Stimulated activated CD8-positive, alpha-beta memory T cell treated with anti-CD3 and anti-CD28 coated beads, Interleukin-15, amount 100 ng/mL, for 4 hours (primary cell): ENCODE results near the gene VPS26C.

Source experiments
- DNase-seq, 2 donors: peaks; one replicate each; pipeline ENCODE4 v3.0.0-alpha.2; 2020; ENCODE audit warnings: low read depth in 2 of 2

Gene VPS26C

GRCh38 chr21:37202221-37203110 is 64.7 kb downstream of the VPS26C start:
- DNase-seq = no peak

GRCh38 chr21:37200641-37201480 is 66.3 kb downstream of the VPS26C start:
- no peak for DNase-seq

GRCh38 chr21:37199057-37199924 is 67.8 kb downstream of the VPS26C start:
- DNase-seq = no peak

GRCh38 chr21:37197746-37198145 is 69.4 kb downstream of the VPS26C start:
- no peak for DNase-seq

GRCh38 chr21:37196847-37197246 is 70.3 kb downstream of the VPS26C start:
- no peak for DNase-seq

GRCh38 chr21:37195610-37196009 is 71.5 kb downstream of the VPS26C start:
- no peak for DNase-seq

- DNase-seq = no peak
Measured at GRCh38 chr21:37195059-37195458, 72.1 kb downstream of the VPS26C start.

GRCh38 chr21:37193676-37194075 is 73.5 kb downstream of the VPS26C start:
- no peak for DNase-seq

- no peak for DNase-seq
Measured at GRCh38 chr21:37193006-37193405, 74.1 kb downstream of the VPS26C start.

GRCh38 chr21:37192019-37192418 is 75.1 kb downstream of the VPS26C start:
- no peak for DNase-seq

- DNase-seq = no peak
Measured at GRCh38 chr21:37188825-37189224, 78.3 kb downstream of the VPS26C start.

GRCh38 chr21:37186983-37187382 is 80.2 kb downstream of the VPS26C start:
- DNase-seq = no peak

GRCh38 chr21:37184784-37185593 is 82.1 kb downstream of the VPS26C start:
- no peak for DNase-seq

- no peak for DNase-seq
Measured at GRCh38 chr21:37183749-37184148, 83.4 kb downstream of the VPS26C start.

- no peak for DNase-seq
Measured at GRCh38 chr21:37182222-37182621, 84.9 kb downstream of the VPS26C start.

GRCh38 chr21:37181059-37181458 is 86.1 kb downstream of the VPS26C start:
- no peak for DNase-seq

GRCh38 chr21:37176716-37177115 is 90.4 kb downstream of the VPS26C start:
- no peak for DNase-seq
